GM23338 (cell line): ENCODE results near the gene SGPP1. TPM values are rescaled to one million over a fixed set of nuclear protein-coding genes. Genes with fewer than 3 reads are reported as not detected.
A peak's percentile ranks its signal among the peaks of the same experiment; 100 is the strongest.

Experiments used
- ATAC-seq: fragments of 200-7000 bp; cut with Tn5 transposase; 3 replicates; pipeline ENCODE4 v1.9.1; 2020
- DNase-seq: peaks from one replicate; pipeline ENCODE4 v3.0.0-alpha.2; 2015; ENCODE audit warnings: low spot score
- H2AFZ ChIP-seq: fragments of 200-600 bp; sonication (generic); 2 replicates; pipeline ENCODE4 v1.8.0; 2016; ENCODE audit warnings: antibody characterized with exemption, mild to moderate bottlenecking, moderate library complexity
- H3F3A ChIP-seq: fragments of 200-600 bp; sonication (generic); replicated peaks from 2 replicates; pipeline ENCODE4 v1.8.0; 2017; ENCODE audit warnings: antibody characterized with exemption, mixed run types, low read depth
- H3K27ac ChIP-seq: fragments of 200-600 bp; sonication (generic); 2 replicates; pipeline ENCODE4 v1.6.1; 2016; ENCODE audit warnings: low read depth
- H3K27me3 ChIP-seq: fragments of 200-600 bp; sonication (generic); 2 replicates; pipeline ENCODE4 v1.8.0; 2016; ENCODE audit warnings: mild to moderate bottlenecking, mixed run types, moderate library complexity; ENCODE audit not compliant: insufficient read depth
- H3K36me3 ChIP-seq: fragments of 200-600 bp; sonication (generic); 2 replicates; pipeline ENCODE4 v1.8.0; 2016; ENCODE audit warnings: mild to moderate bottlenecking; ENCODE audit not compliant: insufficient read depth
- H3K4me1 ChIP-seq: fragments of 200-600 bp; sonication (generic); 2 replicates; pipeline ENCODE4 v1.8.0; 2016; ENCODE audit warnings: mild to moderate bottlenecking, moderate library complexity; ENCODE audit not compliant: insufficient read depth
- H3K4me2 ChIP-seq: fragments of 200-600 bp; sonication (generic); 2 replicates; pipeline ENCODE4 v1.7.1; 2017; ENCODE audit warnings: mixed run types
- H3K4me3 ChIP-seq: fragments of 200-600 bp; sonication (generic); 2 replicates; pipeline ENCODE4 v1.6.1; 2016; ENCODE audit warnings: mixed run types
- H3K79me2 ChIP-seq: fragments of 200-600 bp; sonication (generic); replicated peaks from 2 replicates; pipeline ENCODE4 v1.8.0; 2017; ENCODE audit warnings: mild to moderate bottlenecking; ENCODE audit not compliant: insufficient read depth
- H3K9me2 ChIP-seq: fragments of 200-600 bp; sonication (generic); 2 replicates; pipeline ENCODE4 v1.8.0; 2017; ENCODE audit not compliant: insufficient read depth
- H4K20me1 ChIP-seq: fragments of 200-600 bp; sonication (generic); replicated peaks from 2 replicates; pipeline ENCODE4 v1.8.0; 2017; ENCODE audit warnings: mild to moderate bottlenecking; ENCODE audit not compliant: insufficient read depth
- H3K27ac Mint-ChIP-seq: 2 replicates; pipeline ENCODE4 v1.8.0; 2020; ENCODE audit warnings: inconsistent platforms, mild to moderate bottlenecking, moderate library complexity, mixed read lengths
- H3K27me3 Mint-ChIP-seq: 3 replicates; pipeline ENCODE4 v1.8.0; 2022; ENCODE audit warnings: low read depth, mild to moderate bottlenecking, moderate library complexity, mixed read lengths, inconsistent platforms; ENCODE audit not compliant: insufficient read depth, poor library complexity
- H3K36me3 Mint-ChIP-seq: 3 replicates; pipeline ENCODE4 v1.8.0; 2021; ENCODE audit warnings: low read depth, mild to moderate bottlenecking, inconsistent platforms, moderate library complexity, mixed read lengths
- H3K4me1 Mint-ChIP-seq: 3 replicates; pipeline ENCODE4 v1.8.0; 2020; ENCODE audit warnings: mild to moderate bottlenecking, inconsistent platforms, mixed read lengths
- H3K4me3 Mint-ChIP-seq: 3 replicates; pipeline ENCODE4 v1.8.0; 2021; ENCODE audit warnings: moderate library complexity, mild to moderate bottlenecking, inconsistent platforms, mixed read lengths
- H3K9me3 Mint-ChIP-seq: 3 replicates; pipeline ENCODE4 v1.8.0; 2020; ENCODE audit warnings: moderate library complexity, mild to moderate bottlenecking, inconsistent platforms, mixed read lengths
- CREB1 ChIP-seq: fragments of 250-450 bp; sonication (Bioruptor Pico); IDR thresholded peaks from 2 replicates; pipeline ENCODE4 v1.5.0; 2020; ENCODE audit warnings: low read depth, mild to moderate bottlenecking, moderate library complexity
- EZH2 ChIP-seq: fragments of 200-600 bp; sonication (generic); IDR thresholded peaks from one replicate; pipeline ENCODE4 v1.8.0; 2017; ENCODE audit warnings: antibody characterized with exemption, mild to moderate bottlenecking, low read depth; ENCODE audit not compliant: unreplicated experiment
- EZH2phosphoT487 ChIP-seq: fragments of 200-600 bp; sonication (generic); IDR thresholded peaks from one replicate; pipeline ENCODE4 v1.8.1; 2018; ENCODE audit warnings: antibody characterized with exemption; ENCODE audit not compliant: unreplicated experiment
- JUNB ChIP-seq: IDR thresholded peaks from one replicate; pipeline ENCODE4 v1.6.1; 2016; ENCODE audit warnings: antibody characterized with exemption; ENCODE audit not compliant: unreplicated experiment
- NANOG ChIP-seq: IDR thresholded peaks from 2 replicates; pipeline ENCODE4 v1.6.1; 2016; ENCODE audit warnings: antibody characterized with exemption, borderline replicate concordance
- POLR2AphosphoS5 ChIP-seq: IDR thresholded peaks from 2 replicates; pipeline ENCODE4 v1.6.1; 2016; ENCODE audit warnings: antibody characterized with exemption, low read depth
- STAT1 ChIP-seq: IDR thresholded peaks from one replicate; pipeline ENCODE4 v1.6.1; 2016; ENCODE audit warnings: antibody characterized with exemption; ENCODE audit not compliant: unreplicated experiment
- ZNF114 ChIP-seq: fragments of 250-450 bp; sonication (Bioruptor Pico); IDR thresholded peaks from 2 replicates; pipeline ENCODE4 v1.5.0; 2020; ENCODE audit warnings: mild to moderate bottlenecking, moderate library complexity
- ZNF331 ChIP-seq: fragments of 250-450 bp; sonication (Bioruptor Pico); IDR thresholded peaks from 2 replicates; pipeline ENCODE4 v1.5.0; 2020; ENCODE audit warnings: low read depth, mild to moderate bottlenecking, moderate library complexity
- polyA plus RNA-seq: library from polyadenylated mRNA; unstranded; fragments of >200 nt; fragmentation: Nextera tagmentation; extraction: Ambion mirVana; gene quantifications from 2 replicates; pipeline ENCODE4 v1.2.1, GENCODE V29; 2016
- total RNA-seq: library from RNA; depleted of rRNA; stranded (reverse); fragments of >200 nt; shearing (Covaris generic); gene quantifications from 2 replicates; pipeline ENCODE4 v1.2.3, GENCODE V29; 2014
- TF ChIP-seq, protein P1 (sequence below), 2 experiments: fragments of 200-600 bp in 1 of 2; sonication (generic) in 1 of 2; conservative IDR thresholded peaks; 2 replicates each; pipeline versions ENCODE4 v1.5.1 to v1.6.1; 2016 to 2017; ENCODE audit warnings: antibody characterized with exemption in 2 of 2, low read depth in 2 of 2, mild to moderate bottlenecking in 2 of 2, moderate library complexity in 1 of 2
- TF ChIP-seq, protein P2 (sequence below): IDR thresholded peaks from 2 replicates; pipeline ENCODE4 v1.6.1; 2016; ENCODE audit warnings: antibody characterized with exemption
- TF ChIP-seq, protein P3 (sequence below): IDR thresholded peaks from one replicate; pipeline ENCODE4 v1.6.1; 2018; ENCODE audit warnings: antibody characterized with exemption; ENCODE audit not compliant: unreplicated experiment

Gene SGPP1
- total and polyA plus RNA-seq, 2 experiments from 2014 or later: 4.2 to 11.1 TPM

DNA sequence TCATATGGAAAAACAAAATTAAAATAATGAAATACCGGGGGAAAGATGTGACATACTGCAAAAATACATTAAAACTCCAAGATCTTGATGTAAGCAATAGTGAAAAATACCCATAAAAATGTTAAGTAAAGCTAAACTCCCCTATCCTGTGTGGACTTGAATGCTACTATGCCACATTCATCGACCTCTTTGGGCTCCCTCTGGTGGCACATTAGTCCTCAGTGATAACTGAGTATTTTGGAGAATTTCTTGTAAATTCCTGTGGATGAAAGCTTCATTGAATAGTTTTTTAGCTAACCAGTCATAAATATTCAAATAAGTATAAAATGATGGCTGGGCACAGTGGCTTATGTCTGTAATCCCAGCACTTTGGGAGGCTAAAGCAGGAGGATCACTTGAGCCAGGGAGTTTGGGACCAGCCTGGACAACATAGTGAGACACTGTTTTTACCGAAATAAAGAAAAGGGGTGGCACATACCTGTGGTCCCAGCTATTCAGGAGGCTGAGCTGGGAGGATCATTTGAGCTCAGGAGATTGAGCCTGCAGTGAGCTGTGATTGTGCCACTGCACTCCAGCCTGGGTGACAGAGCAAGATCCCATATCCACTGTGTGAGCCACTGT is 42.4 kb upstream of the SGPP1 start:
- Mint-ChIP-seq H3K4me1 (no peaks in the 10 kb centered on the region), H3K36me3 (no peaks in the 10 kb centered on the region), H3K27me3 (peaks cover 8% of the 10 kb centered on the region), H3K9me3 (no peaks in the 10 kb centered on the region), H3K27ac (no peak overlapping the region), H3K4me3 (no peak overlapping the region)
- no peaks in the 10 kb centered on the region for H3K4me1 ChIP-seq
- DNase-seq: peak; percentile 67
- H2AFZ ChIP-seq: no peak overlapping the region
- peak; percentile 70 for ATAC-seq
- H3K27ac ChIP-seq: no peak overlapping the region
- no peaks in the 10 kb centered on the region for H3K27me3 ChIP-seq
- TF ChIP-seq, protein P1, sequence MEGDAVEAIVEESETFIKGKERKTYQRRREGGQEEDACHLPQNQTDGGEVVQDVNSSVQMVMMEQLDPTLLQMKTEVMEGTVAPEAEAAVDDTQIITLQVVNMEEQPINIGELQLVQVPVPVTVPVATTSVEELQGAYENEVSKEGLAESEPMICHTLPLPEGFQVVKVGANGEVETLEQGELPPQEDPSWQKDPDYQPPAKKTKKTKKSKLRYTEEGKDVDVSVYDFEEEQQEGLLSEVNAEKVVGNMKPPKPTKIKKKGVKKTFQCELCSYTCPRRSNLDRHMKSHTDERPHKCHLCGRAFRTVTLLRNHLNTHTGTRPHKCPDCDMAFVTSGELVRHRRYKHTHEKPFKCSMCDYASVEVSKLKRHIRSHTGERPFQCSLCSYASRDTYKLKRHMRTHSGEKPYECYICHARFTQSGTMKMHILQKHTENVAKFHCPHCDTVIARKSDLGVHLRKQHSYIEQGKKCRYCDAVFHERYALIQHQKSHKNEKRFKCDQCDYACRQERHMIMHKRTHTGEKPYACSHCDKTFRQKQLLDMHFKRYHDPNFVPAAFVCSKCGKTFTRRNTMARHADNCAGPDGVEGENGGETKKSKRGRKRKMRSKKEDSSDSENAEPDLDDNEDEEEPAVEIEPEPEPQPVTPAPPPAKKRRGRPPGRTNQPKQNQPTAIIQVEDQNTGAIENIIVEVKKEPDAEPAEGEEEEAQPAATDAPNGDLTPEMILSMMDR (conservative IDR thresholded peaks at IDR 0.05; ENCODE audit: low read depth in 2 of 2): peak; percentile 75 to 79
- TF ChIP-seq NANOG: no peak
- TF ChIP-seq EZH2: no peak
- H4K20me1 ChIP-seq: no peaks in the 10 kb centered on the region
- H3F3A ChIP-seq: no peaks in the 10 kb centered on the region
- no peaks in the 10 kb centered on the region for H3K79me2 ChIP-seq
- no peak overlapping the region for H3K4me3 ChIP-seq
- no peaks in the 10 kb centered on the region for H3K36me3 ChIP-seq
- H3K9me2 ChIP-seq: no peaks in the 10 kb centered on the region
- no peak overlapping the region for H3K4me2 ChIP-seq

DNA sequence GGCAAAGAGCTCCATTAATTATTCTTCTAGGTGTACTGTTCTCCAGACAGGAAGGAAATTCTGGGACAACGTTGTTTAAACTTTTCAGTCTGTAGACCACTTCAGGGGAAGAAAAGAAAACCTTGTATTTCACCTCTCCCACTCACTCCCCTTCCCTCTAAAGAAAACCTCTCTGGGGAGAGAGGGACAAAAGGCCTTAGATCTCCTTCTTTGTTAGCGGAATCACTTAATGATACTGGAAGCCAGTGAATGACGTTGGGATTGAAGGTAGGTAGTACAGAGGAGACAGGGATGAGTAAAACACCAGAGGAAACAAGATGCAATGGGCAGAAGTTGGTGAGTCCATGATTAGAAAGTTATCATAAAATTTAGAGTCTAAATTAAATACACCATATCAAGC is 38.7 kb upstream of the SGPP1 start:
- Histone ChIP-seq H3K27ac (no peak overlapping the region), H3K9me2 (no peaks in the 10 kb centered on the region), H3K36me3 (no peaks in the 10 kb centered on the region), H3K4me3 (no peak overlapping the region), H4K20me1 (no peaks in the 10 kb centered on the region), H3K4me2 (no peak overlapping the region), H3K4me1 (no peaks in the 10 kb centered on the region), H2AFZ (peak overlapping the region; percentile 59; the same call in 1 of the 2 replicates), H3F3A (no peaks in the 10 kb centered on the region), H3K27me3 (no peaks in the 10 kb centered on the region), H3K79me2 (no peaks in the 10 kb centered on the region)
- Mint-ChIP-seq H3K9me3 (no peaks in the 10 kb centered on the region; the same call in 2 of the 3 replicates), H3K27me3 (peaks cover 6% of the 10 kb centered on the region), H3K4me1 (no peaks in the 10 kb centered on the region), H3K27ac (no peak overlapping the region), H3K4me3 (no peak overlapping the region), H3K36me3 (no peaks in the 10 kb centered on the region)
- DNase-seq: no peak
- ATAC-seq: peak; percentile 42
- TF ChIP-seq EZH2phosphoT487 (no peak), EZH2 (no peak), POLR2AphosphoS5 (no peak), NANOG (no peak), STAT1 (no peak), JUNB (no peak), ZNF331 (CRISPR knock-in tag) (no peak), CREB1 (CRISPR knock-in tag) (no peak), ZNF114 (no peak)
- TF ChIP-seq, protein P1 (conservative IDR thresholded peaks at IDR 0.05; ENCODE audit: low read depth in 2 of 2): no peak
- TF ChIP-seq, protein P2, sequence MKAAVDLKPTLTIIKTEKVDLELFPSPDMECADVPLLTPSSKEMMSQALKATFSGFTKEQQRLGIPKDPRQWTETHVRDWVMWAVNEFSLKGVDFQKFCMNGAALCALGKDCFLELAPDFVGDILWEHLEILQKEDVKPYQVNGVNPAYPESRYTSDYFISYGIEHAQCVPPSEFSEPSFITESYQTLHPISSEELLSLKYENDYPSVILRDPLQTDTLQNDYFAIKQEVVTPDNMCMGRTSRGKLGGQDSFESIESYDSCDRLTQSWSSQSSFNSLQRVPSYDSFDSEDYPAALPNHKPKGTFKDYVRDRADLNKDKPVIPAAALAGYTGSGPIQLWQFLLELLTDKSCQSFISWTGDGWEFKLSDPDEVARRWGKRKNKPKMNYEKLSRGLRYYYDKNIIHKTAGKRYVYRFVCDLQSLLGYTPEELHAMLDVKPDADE: no peak
- TF ChIP-seq, protein P3, sequence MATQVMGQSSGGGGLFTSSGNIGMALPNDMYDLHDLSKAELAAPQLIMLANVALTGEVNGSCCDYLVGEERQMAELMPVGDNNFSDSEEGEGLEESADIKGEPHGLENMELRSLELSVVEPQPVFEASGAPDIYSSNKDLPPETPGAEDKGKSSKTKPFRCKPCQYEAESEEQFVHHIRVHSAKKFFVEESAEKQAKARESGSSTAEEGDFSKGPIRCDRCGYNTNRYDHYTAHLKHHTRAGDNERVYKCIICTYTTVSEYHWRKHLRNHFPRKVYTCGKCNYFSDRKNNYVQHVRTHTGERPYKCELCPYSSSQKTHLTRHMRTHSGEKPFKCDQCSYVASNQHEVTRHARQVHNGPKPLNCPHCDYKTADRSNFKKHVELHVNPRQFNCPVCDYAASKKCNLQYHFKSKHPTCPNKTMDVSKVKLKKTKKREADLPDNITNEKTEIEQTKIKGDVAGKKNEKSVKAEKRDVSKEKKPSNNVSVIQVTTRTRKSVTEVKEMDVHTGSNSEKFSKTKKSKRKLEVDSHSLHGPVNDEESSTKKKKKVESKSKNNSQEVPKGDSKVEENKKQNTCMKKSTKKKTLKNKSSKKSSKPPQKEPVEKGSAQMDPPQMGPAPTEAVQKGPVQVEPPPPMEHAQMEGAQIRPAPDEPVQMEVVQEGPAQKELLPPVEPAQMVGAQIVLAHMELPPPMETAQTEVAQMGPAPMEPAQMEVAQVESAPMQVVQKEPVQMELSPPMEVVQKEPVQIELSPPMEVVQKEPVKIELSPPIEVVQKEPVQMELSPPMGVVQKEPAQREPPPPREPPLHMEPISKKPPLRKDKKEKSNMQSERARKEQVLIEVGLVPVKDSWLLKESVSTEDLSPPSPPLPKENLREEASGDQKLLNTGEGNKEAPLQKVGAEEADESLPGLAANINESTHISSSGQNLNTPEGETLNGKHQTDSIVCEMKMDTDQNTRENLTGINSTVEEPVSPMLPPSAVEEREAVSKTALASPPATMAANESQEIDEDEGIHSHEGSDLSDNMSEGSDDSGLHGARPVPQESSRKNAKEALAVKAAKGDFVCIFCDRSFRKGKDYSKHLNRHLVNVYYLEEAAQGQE: no peak
